Caco-2 (cell line): Measurements from ENCODE around the gene SP6. TPM values are rescaled to one million over a fixed set of nuclear protein-coding genes. Genes with fewer than 3 reads are reported as not detected.

ENCODE experiments used
- BruUV-seq: library from RNA; stranded (reverse); fragments of 400-500 nt; replicated peaks from 2 replicates; lab custom pipeline; 2021; lab: Mats Ljungman, UMichigan
- CTCF ChIA-PET: fragments of 300-600 bp; sonication (Branson Sonifier 250); formaldehyde crosslinking; loops from one replicate; lab custom pipeline; 2022; ENCODE audit warnings: antibody characterized with exemption; lab: Charles Lee
- POLR2A ChIA-PET: fragments of 300-600 bp; sonication (Branson Sonifier 250); formaldehyde crosslinking; loops from one replicate; lab custom pipeline; 2022; ENCODE audit warnings: antibody characterized with exemption; lab: Charles Lee
- DNase-seq, 2 experiments: peaks; one replicate each; pipeline versions ENCODE4 v3.0.0 to v3.0.0-alpha.2; 2020 to 2022
- H3K27me3 ChIP-seq: replicated peaks from 2 replicates; pipeline ENCODE4 v1.6.0; 2011; ENCODE audit warnings: low read length; ENCODE audit not compliant: control insufficient read depth, insufficient read depth
- H3K36me3 ChIP-seq: 2 replicates; pipeline ENCODE4 v1.5.1; 2011; ENCODE audit warnings: low read length; ENCODE audit not compliant: control insufficient read depth, insufficient read depth
- H3K4me1 ChIP-seq: fragments of 250-450 bp; sonication (Bioruptor Pico); 2 replicates; pipeline ENCODE4 v1.5.1; 2020; ENCODE audit warnings: mild to moderate bottlenecking
- H3K4me3 ChIP-seq: 2 replicates; pipeline ENCODE4 v1.5.1; 2011; ENCODE audit warnings: low read depth, mild to moderate bottlenecking, control low read depth, low read length
- H3K9me3 ChIP-seq: fragments of 250-450 bp; sonication (Bioruptor Pico); 2 replicates; pipeline ENCODE4 v1.5.1; 2020; ENCODE audit warnings: mild to moderate bottlenecking, moderate library complexity
- H3K27ac Mint-ChIP-seq: one replicate; pipeline ENCODE4 v1.8.0; 2022; ENCODE audit warnings: mixed read lengths; ENCODE audit not compliant: unreplicated experiment
- H3K27me3 Mint-ChIP-seq: one replicate; pipeline ENCODE4 v1.8.0; 2022; ENCODE audit warnings: mixed read lengths; ENCODE audit not compliant: insufficient read depth, unreplicated experiment
- H3K36me3 Mint-ChIP-seq: one replicate; pipeline ENCODE4 v1.8.0; 2022; ENCODE audit warnings: mild to moderate bottlenecking, mixed read lengths; ENCODE audit not compliant: insufficient read depth, unreplicated experiment
- H3K4me1 Mint-ChIP-seq: one replicate; pipeline ENCODE4 v1.8.0; 2022; ENCODE audit warnings: low read depth, mixed read lengths; ENCODE audit not compliant: unreplicated experiment
- H3K4me3 Mint-ChIP-seq: one replicate; pipeline ENCODE4 v1.8.0; 2022; ENCODE audit warnings: mild to moderate bottlenecking, moderate library complexity, mixed read lengths; ENCODE audit not compliant: unreplicated experiment
- H3K9me3 Mint-ChIP-seq: one replicate; pipeline ENCODE4 v1.8.0; 2022; ENCODE audit warnings: mixed read lengths; ENCODE audit not compliant: unreplicated experiment
- intact Hi-C: fragments of 100-400 bp; cut with micrococcal nuclease; formaldehyde crosslinking; loops from one replicate; pipeline ENCODE4 v1.10.0; 2022; ENCODE audit not compliant: unreplicated experiment
- total RNA-seq: library from RNA; stranded (reverse); gene quantifications from 2 replicates; pipeline ENCODE4 v1.2.3, GENCODE V29; 2022
- TF ChIP-seq, protein P1 (sequence below), 2 experiments: fragments of 200-600 bp in 1 of 2; IDR thresholded peaks; 1 replicate in 1 of 2; 2 replicates in 1 of 2; pipeline versions ENCODE4 v1.5.1 to v1.8.0; 2011 to 2022; ENCODE audit warnings: antibody characterized with exemption in 1 of 2, control low read depth in 1 of 2, inconsistent platforms in 1 of 2, low read depth in 1 of 2, low read length in 1 of 2, mild to moderate bottlenecking in 1 of 2, moderate library complexity in 1 of 2; ENCODE audit not compliant: insufficient read depth in 1 of 2, severe bottlenecking in 1 of 2, unreplicated experiment in 1 of 2

SP6 gene
- total RNA-seq, 1 experiment from 2014 or later, result 25.0 TPM

- peaks cover 41% of the 10 kb centered on the region for H3K36me3 Mint-ChIP-seq
Measured at GRCh38 chr17:47822785-47823184, 28.2 kb downstream of the SP6 start.

GRCh38 chr17:47821424-47822391, 29.3 kb downstream of the SP6 start, which contains the start of gene OSBPL7:
Gene OSBPL7, minus strand, starts transcription at chr17:47821794. Its CDS starts 1,516 bp downstream, at chr17:47820278.
- TF ChIP-seq, protein P1, sequence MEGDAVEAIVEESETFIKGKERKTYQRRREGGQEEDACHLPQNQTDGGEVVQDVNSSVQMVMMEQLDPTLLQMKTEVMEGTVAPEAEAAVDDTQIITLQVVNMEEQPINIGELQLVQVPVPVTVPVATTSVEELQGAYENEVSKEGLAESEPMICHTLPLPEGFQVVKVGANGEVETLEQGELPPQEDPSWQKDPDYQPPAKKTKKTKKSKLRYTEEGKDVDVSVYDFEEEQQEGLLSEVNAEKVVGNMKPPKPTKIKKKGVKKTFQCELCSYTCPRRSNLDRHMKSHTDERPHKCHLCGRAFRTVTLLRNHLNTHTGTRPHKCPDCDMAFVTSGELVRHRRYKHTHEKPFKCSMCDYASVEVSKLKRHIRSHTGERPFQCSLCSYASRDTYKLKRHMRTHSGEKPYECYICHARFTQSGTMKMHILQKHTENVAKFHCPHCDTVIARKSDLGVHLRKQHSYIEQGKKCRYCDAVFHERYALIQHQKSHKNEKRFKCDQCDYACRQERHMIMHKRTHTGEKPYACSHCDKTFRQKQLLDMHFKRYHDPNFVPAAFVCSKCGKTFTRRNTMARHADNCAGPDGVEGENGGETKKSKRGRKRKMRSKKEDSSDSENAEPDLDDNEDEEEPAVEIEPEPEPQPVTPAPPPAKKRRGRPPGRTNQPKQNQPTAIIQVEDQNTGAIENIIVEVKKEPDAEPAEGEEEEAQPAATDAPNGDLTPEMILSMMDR (IDR thresholded peaks at IDR 0.05; ENCODE audit: insufficient read depth in 1 of 2, low read depth in 1 of 2, low read length in 1 of 2, severe bottlenecking in 1 of 2, unreplicated experiment in 1 of 2), result peak in 1 of 2 experiments; percentile 86
- Mint-ChIP-seq H3K9me3 (no peaks in the 10 kb centered on the region), H3K4me3 (peak within 1 kb of the TSS; percentile 98), H3K27me3 (no peaks in the 10 kb centered on the region), H3K36me3 (peaks cover 30% of the 10 kb centered on the region), H3K4me1 (peaks cover 18% of the 10 kb centered on the region), H3K27ac (peak within 1 kb of the TSS; percentile 92)
- Histone ChIP-seq H3K4me1 (peaks cover 9% of the 10 kb centered on the region), H3K9me3 (no peaks in the 10 kb centered on the region), H3K4me3 (peak within 1 kb of the TSS; percentile 75), H3K27me3 (no peaks in the 10 kb centered on the region), H3K36me3 (peaks cover 9% of the 10 kb centered on the region)
- CTCF ChIA-PET, result interaction anchor here (0.5 to 2.4 kb wide), 19 partner anchors 9 to 197 kb away, joined by 3 to 36 read pairs (median 5); partner anchors contain the start of genes CDK5RAP3, KPNB1, LRRC46 and MRPL10
- BruUV-seq, result no TSS peak
- POLR2A ChIA-PET, result interaction anchor here (0.5 to 1.6 kb wide), 7 partner anchors 9 to 150 kb away, joined by 3 to 32 read pairs (median 4); partner anchors contain the start of genes LRRC46, MRPL10, PNPO and SP6
- peak; percentile 92 to 95 for DNase-seq
- intact Hi-C loops, result loop anchor here (1.0 kb wide), 2 partner anchors 10 to 11 kb away; partner anchors contain the start of genes LRRC46 and MRPL10

More at GRCh38 chr17:47822785-47823184, 28.2 kb downstream of the SP6 start:
- Mint-ChIP-seq H3K4me1 (peaks cover 18% of the 10 kb centered on the region), H3K27me3 (no peaks in the 10 kb centered on the region), H3K4me3 (peak overlapping the region; percentile 98), H3K27ac (no peak overlapping the region), H3K9me3 (no peaks in the 10 kb centered on the region)
- POLR2A ChIA-PET, result no interaction called here
- TF ChIP-seq, protein P1 (IDR thresholded peaks at IDR 0.05; ENCODE audit: insufficient read depth in 1 of 2, low read depth in 1 of 2, low read length in 1 of 2, severe bottlenecking in 1 of 2, unreplicated experiment in 1 of 2), result no peak
- Histone ChIP-seq H3K36me3 (peaks cover 13% of the 10 kb centered on the region), H3K9me3 (no peaks in the 10 kb centered on the region), H3K27me3 (no peaks in the 10 kb centered on the region), H3K4me3 (no peak overlapping the region), H3K4me1 (peaks cover 9% of the 10 kb centered on the region)
- BruUV-seq, result no TSS peak
- peak in 1 of 2 experiments; percentile 40 for DNase-seq
- CTCF ChIA-PET, result interaction anchor here (0.5 to 2.4 kb wide), 6 partner anchors 8 to 147 kb away, joined by 3 to 36 read pairs (median 7); partner anchors contain the start of genes CDK5RAP3, LRRC46, MRPL10 and SP2
- intact Hi-C loops, result no loop called here

DNA sequence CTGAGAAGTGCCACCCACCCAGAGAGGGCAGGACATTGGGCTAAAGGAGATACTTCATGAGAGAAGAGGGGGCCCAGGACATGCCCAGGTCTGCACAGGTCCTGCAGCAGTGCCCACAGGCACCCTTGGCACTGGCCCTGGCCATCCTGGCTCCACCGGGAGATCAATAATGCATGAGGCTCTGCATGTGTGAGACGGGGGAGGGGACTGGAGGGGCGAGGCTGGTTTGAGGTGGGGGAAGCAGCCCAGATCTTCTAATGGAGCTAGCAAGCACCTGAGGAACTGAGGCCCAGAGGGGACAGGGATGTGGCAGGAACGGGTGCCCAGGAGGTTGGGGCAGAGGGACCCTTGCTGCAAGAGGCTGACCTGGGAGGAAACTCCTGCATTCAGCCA, 29.9 kb downstream of the SP6 start:
- H3K4me3 ChIP-seq, result peak overlapping the region; percentile 75
- ChIA-PET CTCF (interaction anchor here (0.6 to 2.4 kb wide), 16 partner anchors 9 to 197 kb away, joined by 3 to 36 read pairs (median 6); partner anchors contain the start of genes KPNB1, LRRC46, MRPL10 and SCRN2), POLR2A (interaction anchor here (1.0 to 1.6 kb wide), 4 partner anchors 10 to 120 kb away, joined by 4 to 32 read pairs (median 9); partner anchors contain the start of genes LRRC46, MRPL10, PNPO and SP6)
- intact Hi-C loops, result loop anchor here (1.0 kb wide), 2 partner anchors 10 to 11 kb away; partner anchors contain the start of genes LRRC46 and MRPL10
- H3K27ac Mint-ChIP-seq, result peak overlapping the region; percentile 92
- H3K4me1 Mint-ChIP-seq, result peaks cover 18% of the 10 kb centered on the region
- H3K9me3 ChIP-seq, result no peaks in the 10 kb centered on the region
- no peaks in the 10 kb centered on the region for H3K27me3 Mint-ChIP-seq
- no peaks in the 10 kb centered on the region for H3K27me3 ChIP-seq
- no peaks in the 10 kb centered on the region for H3K9me3 Mint-ChIP-seq
- peak in 1 of 2 experiments; percentile 53 for DNase-seq
- H3K36me3 Mint-ChIP-seq, result peaks cover 23% of the 10 kb centered on the region
- H3K4me3 Mint-ChIP-seq, result peak overlapping the region; percentile 98
- peaks cover 9% of the 10 kb centered on the region for H3K4me1 ChIP-seq
- TF ChIP-seq, protein P1 (IDR thresholded peaks at IDR 0.05; ENCODE audit: insufficient read depth in 1 of 2, low read depth in 1 of 2, low read length in 1 of 2, severe bottlenecking in 1 of 2, unreplicated experiment in 1 of 2), result no peak
- BruUV-seq, result TSS peak; percentile 15
- peaks cover 7% of the 10 kb centered on the region for H3K36me3 ChIP-seq
